GM19043 (cell line): ENCODE results near the gene PHLDB1.
"Not testable (repeated sequence)": the region's sequence is repeated elsewhere in the genome, so short reads cannot be mapped to it uniquely, and the experiment has no call there.

ENCODE experiments used
- ATAC-seq: cut with Tn5 transposase; IDR thresholded peaks from one replicate; pipeline ENCODE4 v1.9.1; 2021; ENCODE audit warnings: low read depth; ENCODE audit not compliant: unreplicated experiment

PHLDB1 gene

GRCh38 chr11:118607401-118608359 is at the start of gene PHLDB1:
Gene PHLDB1, plus strand, starts transcription at chr11:118607615. Its CDS starts 6,222 bp downstream, at chr11:118613837.
- no peak for ATAC-seq

- ATAC-seq: no peak
Observed at GRCh38 chr11:118560806-118561205, 46.6 kb upstream of the PHLDB1 start.

- no peak for ATAC-seq
Observed at GRCh38 chr11:118565051-118565450, 42.4 kb upstream of the PHLDB1 start.

- no peak for ATAC-seq
Observed at GRCh38 chr11:118569670-118570069, 37.7 kb upstream of the PHLDB1 start.

- no peak for ATAC-seq
Observed at GRCh38 chr11:118570787-118571186, 36.6 kb upstream of the PHLDB1 start.

- ATAC-seq: not testable (repeated sequence)
Observed at GRCh38 chr11:118571701-118572060, 35.7 kb upstream of the PHLDB1 start.

GRCh38 chr11:118572061-118572980 is 35.1 kb upstream of the PHLDB1 start, which contains the start of gene ARCN1:
Gene ARCN1, plus strand, starts transcription at chr11:118572409. Its CDS starts 139 bp downstream, at chr11:118572548.
- peak; percentile 61 for ATAC-seq

GRCh38 chr11:118572981-118573550 is 34.3 kb upstream of the PHLDB1 start:
- ATAC-seq: peak; percentile 26

GRCh38 chr11:118574636-118575035 is 32.8 kb upstream of the PHLDB1 start:
- no peak for ATAC-seq

GRCh38 chr11:118577995-118578394 is 29.4 kb upstream of the PHLDB1 start:
- not testable (repeated sequence) for ATAC-seq

- no peak for ATAC-seq
Observed at GRCh38 chr11:118581057-118581456, 26.4 kb upstream of the PHLDB1 start.

- ATAC-seq: no peak
Observed at GRCh38 chr11:118587952-118588351, 19.5 kb upstream of the PHLDB1 start.

GRCh38 chr11:118592616-118593367 is 14.6 kb upstream of the PHLDB1 start:
- ATAC-seq: no peak

- ATAC-seq: not testable (repeated sequence)
Observed at GRCh38 chr11:118594984-118595383, 12.4 kb upstream of the PHLDB1 start.

- ATAC-seq: no peak
Observed at GRCh38 chr11:118596224-118597146, 10.9 kb upstream of the PHLDB1 start.

- ATAC-seq: no peak
Observed at GRCh38 chr11:118597556-118597955, 9.9 kb upstream of the PHLDB1 start.

GRCh38 chr11:118602331-118602730 is 5.1 kb upstream of the PHLDB1 start:
- no peak for ATAC-seq

- ATAC-seq: not testable (repeated sequence)
Observed at GRCh38 chr11:118603709-118604108, 3.7 kb upstream of the PHLDB1 start.

- ATAC-seq: no peak
Observed at GRCh38 chr11:118604566-118604965, 2.8 kb upstream of the PHLDB1 start.
